HepG2 (cell line): ENCODE results near the gene SEMA6B. TPM values are rescaled to one million over a fixed set of nuclear protein-coding genes. Genes with fewer than 3 reads are reported as not detected.

Experiments
- ARID4A ChIP-seq: sonication (generic); formaldehyde crosslinking; IDR thresholded peaks from 2 replicates; pipeline ENCODE4 v1.5.0; 2020; ENCODE audit warnings: mild to moderate bottlenecking, missing genetic modification reagents, borderline replicate concordance
- KAT8 ChIP-seq: IDR thresholded peaks from 2 replicates; pipeline ENCODE4 v1.6.1; 2016; ENCODE audit warnings: missing genetic modification reagents, missing compliant biosample characterization
- MED1 ChIP-seq: sonication (generic); formaldehyde crosslinking; IDR thresholded peaks from 2 replicates; pipeline ENCODE4 v1.4.0; 2020; ENCODE audit warnings: missing genetic modification reagents
- MXI1 ChIP-seq: IDR thresholded peaks from 3 replicates; pipeline ENCODE4 v1.6.1; 2012; ENCODE audit warnings: low read depth, low read length, inconsistent platforms, borderline replicate concordance
- U2AF2 ChIP-seq: fragments of 200-400 bp; formaldehyde crosslinking; IDR thresholded peaks from 2 replicates; pipeline ENCODE4 v1.6.1; 2017; ENCODE audit warnings: low read depth, mild to moderate bottlenecking, low read length
- ZFP91 ChIP-seq: sonication (generic); formaldehyde crosslinking; IDR thresholded peaks from 2 replicates; pipeline ENCODE4 v1.9.0; 2022; ENCODE audit warnings: missing genetic modification reagents, mild to moderate bottlenecking, borderline replicate concordance
- ZNF513 ChIP-seq: sonication (generic); formaldehyde crosslinking; conservative IDR thresholded peaks from 2 replicates; pipeline ENCODE4 v1.5.0; 2020; ENCODE audit warnings: missing genetic modification reagents
- ZNF543 ChIP-seq: sonication (generic); formaldehyde crosslinking; IDR thresholded peaks from 2 replicates; pipeline ENCODE4 v1.4.0; 2020; ENCODE audit warnings: mild to moderate bottlenecking, missing genetic modification reagents
- ZNF639 ChIP-seq: conservative IDR thresholded peaks from 2 replicates; pipeline ENCODE4 v1.6.1; 2018; ENCODE audit warnings: missing genetic modification reagents
- ZNF761 ChIP-seq: sonication (generic); formaldehyde crosslinking; conservative IDR thresholded peaks from 2 replicates; pipeline ENCODE4 v1.4.0; 2020; ENCODE audit warnings: mild to moderate bottlenecking, missing genetic modification reagents
- ZNF781 ChIP-seq: sonication (generic); formaldehyde crosslinking; IDR thresholded peaks from 2 replicates; pipeline ENCODE4 v1.5.1; 2020; ENCODE audit warnings: borderline replicate concordance, mild to moderate bottlenecking, missing genetic modification reagents; ENCODE audit errors: not compliant biosample characterization
- polyA plus RNA-seq, 8 experiments: library from polyadenylated mRNA; depleted of rRNA in 3 of 8; stranded (reverse) in 7 of 8; unstranded in 1 of 8; fragments of >200 nt; fragmentation: Illumina TruSeq in 4 of 8; extraction: Trizol in 4 of 8; gene quantifications; 2 replicates each; pipeline versions ENCODE4 v1.2.1 to v1.2.3, GENCODE V29; 2011 to 2016; ENCODE audit warnings: low read depth in 4 of 8, missing spikeins in 1 of 8, mixed read lengths in 1 of 8; ENCODE audit not compliant: insufficient read depth in 1 of 8
- total RNA-seq, 5 experiments: library from RNA; depleted of rRNA; stranded (reverse); fragments of >200 nt; fragmentation: Illumina TruSeq; extraction: Trizol; gene quantifications; 2 replicates each; pipeline ENCODE4 v1.2.3, GENCODE V29; 2016; ENCODE audit warnings: low read depth in 1 of 5
- TF ChIP-seq, protein P1 (sequence below): sonication (generic); formaldehyde crosslinking; IDR thresholded peaks from 2 replicates; pipeline ENCODE4 v1.5.0; 2020; ENCODE audit warnings: missing genetic modification reagents
- TF ChIP-seq, protein P2 (sequence below): sonication (generic); formaldehyde crosslinking; IDR thresholded peaks from 2 replicates; pipeline ENCODE4 v1.5.0; 2020; ENCODE audit warnings: missing genetic modification reagents
- TF ChIP-seq, protein P3 (sequence below): sonication (generic); formaldehyde crosslinking; IDR thresholded peaks from 2 replicates; pipeline ENCODE4 v1.4.0; 2020; ENCODE audit warnings: mild to moderate bottlenecking, low read depth, missing genetic modification reagents
- TF ChIP-seq, protein P4 (sequence below): IDR thresholded peaks from 2 replicates; pipeline ENCODE4 v1.6.1; 2016; ENCODE audit warnings: missing genetic modification reagents, missing compliant biosample characterization

Gene SEMA6B
- total and polyA plus RNA-seq, 2 of the 13 experiments (the other 11 are each of a cell fraction or from before 2014, with no cell fraction given), result 45.5 to 67.1 TPM

DNA sequence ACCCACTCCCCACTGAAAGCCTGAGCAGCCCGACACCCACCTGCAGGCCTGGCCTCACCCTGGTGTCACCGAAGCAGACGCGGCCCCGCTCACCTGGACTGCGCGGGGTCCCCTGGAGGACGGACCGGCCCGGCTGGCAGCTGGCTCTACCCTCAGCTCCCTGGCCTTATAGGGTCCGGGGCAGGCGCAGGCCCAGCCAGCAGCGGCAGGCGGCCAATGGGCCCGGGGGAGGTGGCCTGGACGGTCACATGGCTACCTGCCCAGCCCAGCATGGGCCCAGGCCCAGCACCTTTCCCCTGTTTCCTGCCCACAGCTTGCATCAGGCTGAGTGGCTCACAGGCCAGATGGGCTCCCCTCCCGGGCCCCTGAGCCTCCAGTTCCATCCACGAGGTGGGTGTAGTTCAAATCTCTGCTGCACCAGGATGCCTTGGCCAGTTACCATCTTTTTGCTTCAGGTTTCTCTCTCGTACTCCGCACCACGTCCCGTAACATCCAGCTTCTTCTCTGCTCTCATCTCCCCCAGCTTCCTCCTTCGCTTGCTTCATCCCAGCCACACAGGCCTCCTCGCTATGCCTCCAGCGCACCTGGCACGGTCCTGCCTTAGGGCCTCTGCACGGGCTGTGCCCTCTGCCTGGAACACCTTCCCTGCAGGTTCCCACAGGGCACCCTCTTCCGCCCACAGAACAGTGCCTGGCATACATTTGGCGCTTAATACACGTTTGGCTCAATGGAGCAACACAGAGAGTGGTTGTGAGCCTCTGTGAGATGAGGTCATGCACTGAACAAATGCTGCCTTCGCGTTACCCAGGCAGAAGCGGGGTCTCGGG, 40.9 kb downstream of the SEMA6B start, which contains the start of gene PLIN4 (continued):
- TF ChIP-seq, protein P1, sequence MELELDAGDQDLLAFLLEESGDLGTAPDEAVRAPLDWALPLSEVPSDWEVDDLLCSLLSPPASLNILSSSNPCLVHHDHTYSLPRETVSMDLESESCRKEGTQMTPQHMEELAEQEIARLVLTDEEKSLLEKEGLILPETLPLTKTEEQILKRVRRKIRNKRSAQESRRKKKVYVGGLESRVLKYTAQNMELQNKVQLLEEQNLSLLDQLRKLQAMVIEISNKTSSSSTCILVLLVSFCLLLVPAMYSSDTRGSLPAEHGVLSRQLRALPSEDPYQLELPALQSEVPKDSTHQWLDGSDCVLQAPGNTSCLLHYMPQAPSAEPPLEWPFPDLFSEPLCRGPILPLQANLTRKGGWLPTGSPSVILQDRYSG (CRISPR knock-in tag), result no peak
- TF ChIP-seq KAT8, result peak; percentile 69
- TF ChIP-seq MED1 (CRISPR knock-in tag), result peak; percentile 60; the same call in 1 of the 2 replicates
- TF ChIP-seq, protein P2, sequence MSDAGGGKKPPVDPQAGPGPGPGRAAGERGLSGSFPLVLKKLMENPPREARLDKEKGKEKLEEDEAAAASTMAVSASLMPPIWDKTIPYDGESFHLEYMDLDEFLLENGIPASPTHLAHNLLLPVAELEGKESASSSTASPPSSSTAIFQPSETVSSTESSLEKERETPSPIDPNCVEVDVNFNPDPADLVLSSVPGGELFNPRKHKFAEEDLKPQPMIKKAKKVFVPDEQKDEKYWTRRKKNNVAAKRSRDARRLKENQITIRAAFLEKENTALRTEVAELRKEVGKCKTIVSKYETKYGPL (CRISPR knock-in tag), result no peak
- TF ChIP-seq ZNF639 (CRISPR knock-in tag), result peak; percentile 63; the same call in 1 of the 2 replicates
- TF ChIP-seq, protein P3, sequence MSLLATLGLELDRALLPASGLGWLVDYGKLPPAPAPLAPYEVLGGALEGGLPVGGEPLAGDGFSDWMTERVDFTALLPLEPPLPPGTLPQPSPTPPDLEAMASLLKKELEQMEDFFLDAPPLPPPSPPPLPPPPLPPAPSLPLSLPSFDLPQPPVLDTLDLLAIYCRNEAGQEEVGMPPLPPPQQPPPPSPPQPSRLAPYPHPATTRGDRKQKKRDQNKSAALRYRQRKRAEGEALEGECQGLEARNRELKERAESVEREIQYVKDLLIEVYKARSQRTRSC (CRISPR knock-in tag), result no peak
- peak; percentile 63 for TF ChIP-seq ZNF781
- TF ChIP-seq, protein P4, sequence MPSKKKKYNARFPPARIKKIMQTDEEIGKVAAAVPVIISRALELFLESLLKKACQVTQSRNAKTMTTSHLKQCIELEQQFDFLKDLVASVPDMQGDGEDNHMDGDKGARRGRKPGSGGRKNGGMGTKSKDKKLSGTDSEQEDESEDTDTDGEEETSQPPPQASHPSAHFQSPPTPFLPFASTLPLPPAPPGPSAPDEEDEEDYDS, result peak; percentile 82
- peak; percentile 98 for TF ChIP-seq ZNF543 (CRISPR knock-in tag)
- no peak for TF ChIP-seq U2AF2
- peak; percentile 60; the same call in 1 of the 2 replicates for TF ChIP-seq ZFP91 (CRISPR knock-in tag)
- TF ChIP-seq ZNF761, result no peak
- peak; percentile 29; the same call in 1 of the 2 replicates for TF ChIP-seq ARID4A
- TF ChIP-seq ZNF513, result no peak
- peak; percentile 55; the same call in 1 of the 3 replicates for TF ChIP-seq MXI1
